H9 (cell line): ENCODE measurements around the gene PLEKHA7. TPM values are rescaled to one million over a fixed set of nuclear protein-coding genes. Genes with fewer than 3 reads are reported as not detected.

Experiments used
- DNase-seq: peaks from one replicate; pipeline ENCODE4 v3.0.0-alpha.2; 2017
- H2AFZ ChIP-seq: one replicate; pipeline ENCODE4 v1.6.1; 2013; ENCODE audit warnings: mild to moderate bottlenecking, low read length, control low read depth, moderate library complexity
- H2AK5ac ChIP-seq: 2 replicates; pipeline ENCODE4 v1.6.1; 2013; ENCODE audit warnings: low read length, control low read depth, mixed read lengths; ENCODE audit not compliant: insufficient read length
- H2BK120ac ChIP-seq: one replicate; pipeline ENCODE4 v1.6.1; 2013; ENCODE audit warnings: low read depth, mild to moderate bottlenecking, low read length, control low read depth, inconsistent platforms; ENCODE audit not compliant: poor library complexity, severe bottlenecking
- H2BK12ac ChIP-seq: 2 replicates; pipeline ENCODE4 v1.6.1; 2013; ENCODE audit warnings: low read length, control low read depth, mixed read lengths, low read depth; ENCODE audit not compliant: insufficient read length
- H2BK15ac ChIP-seq: 2 replicates; pipeline ENCODE4 v1.6.1; 2013; ENCODE audit warnings: low read depth, low read length, control low read depth
- H2BK20ac ChIP-seq: one replicate; pipeline ENCODE4 v1.6.1; 2013; ENCODE audit warnings: low read depth, mild to moderate bottlenecking, low read length, control low read depth, inconsistent platforms; ENCODE audit not compliant: poor library complexity, severe bottlenecking
- H2BK5ac ChIP-seq: 2 replicates; pipeline ENCODE4 v1.6.1; 2013; ENCODE audit warnings: low read length, control low read depth, mixed read lengths; ENCODE audit not compliant: insufficient read length
- H3K14ac ChIP-seq: 2 replicates; pipeline ENCODE4 v1.6.1; 2013; ENCODE audit warnings: low read length, control low read depth; ENCODE audit not compliant: insufficient read depth
- H3K18ac ChIP-seq: 2 replicates; pipeline ENCODE4 v1.6.1; 2013; ENCODE audit warnings: low read depth, mild to moderate bottlenecking, mixed read lengths, low read length, control low read depth; ENCODE audit not compliant: insufficient read length
- H3K23ac ChIP-seq: 2 replicates; pipeline ENCODE4 v1.6.1; 2013; ENCODE audit warnings: low read length, control low read depth, mixed read lengths, low read depth; ENCODE audit not compliant: insufficient read length
- H3K23me2 ChIP-seq: 2 replicates; pipeline ENCODE4 v1.6.1; 2013; ENCODE audit warnings: low read depth, mild to moderate bottlenecking, mixed read lengths, low read length, control low read depth; ENCODE audit not compliant: insufficient read length, poor library complexity, severe bottlenecking
- H3K27ac ChIP-seq: 2 replicates; pipeline ENCODE4 v1.5.1; 2013; ENCODE audit warnings: low read length, control low read depth, mixed read lengths, low read depth; ENCODE audit not compliant: insufficient read length
- H3K27me3 ChIP-seq: 2 replicates; pipeline ENCODE4 v1.6.1; 2013; ENCODE audit warnings: low read length, control low read depth, inconsistent platforms; ENCODE audit not compliant: insufficient read depth
- H3K4ac ChIP-seq: 2 replicates; pipeline ENCODE4 v1.6.1; 2013; ENCODE audit warnings: low read depth, mild to moderate bottlenecking, control low read depth, inconsistent platforms, low read length, moderate library complexity
- H3K4me1 ChIP-seq: 2 replicates; pipeline ENCODE4 v1.6.1; 2013; ENCODE audit warnings: low read length, control low read depth, inconsistent platforms; ENCODE audit not compliant: insufficient read depth
- H3K4me2 ChIP-seq: 2 replicates; pipeline ENCODE4 v1.6.1; 2013; ENCODE audit warnings: low read length, control low read depth, mixed read lengths; ENCODE audit not compliant: insufficient read length, insufficient read depth
- H3K56ac ChIP-seq: 2 replicates; pipeline ENCODE4 v1.6.1; 2013; ENCODE audit warnings: low read depth, mild to moderate bottlenecking, mixed read lengths, low read length, control low read depth; ENCODE audit not compliant: insufficient read length
- H3K79me1 ChIP-seq: 2 replicates; pipeline ENCODE4 v1.6.1; 2013; ENCODE audit warnings: low read depth, mild to moderate bottlenecking, moderate library complexity, low read length, control low read depth, inconsistent platforms; ENCODE audit not compliant: insufficient read depth, poor library complexity, severe bottlenecking
- H3K79me2 ChIP-seq: 2 replicates; pipeline ENCODE4 v1.6.1; 2013; ENCODE audit warnings: low read length, control low read depth, inconsistent platforms; ENCODE audit not compliant: insufficient read depth
- H3K9ac ChIP-seq: 2 replicates; pipeline ENCODE4 v1.6.1; 2013; ENCODE audit warnings: low read length, control low read depth, mixed read lengths; ENCODE audit not compliant: insufficient read length; ENCODE audit errors: extremely low read depth
- H3K9me3 ChIP-seq: one replicate; pipeline ENCODE4 v1.6.1; 2013; ENCODE audit warnings: low read depth, low read length, inconsistent platforms; ENCODE audit not compliant: control insufficient read depth
- H3T11ph ChIP-seq: one replicate; pipeline ENCODE4 v1.6.1; 2013; ENCODE audit warnings: mild to moderate bottlenecking, low read length, control low read depth, inconsistent platforms
- H4K20me1 ChIP-seq: one replicate; pipeline ENCODE4 v1.6.1; 2013; ENCODE audit not compliant: control insufficient read depth, insufficient read length, insufficient read depth
- H4K5ac ChIP-seq: 2 replicates; pipeline ENCODE4 v1.6.1; 2013; ENCODE audit warnings: low read depth, mild to moderate bottlenecking, mixed read lengths, low read length, control low read depth; ENCODE audit not compliant: insufficient read length
- H4K8ac ChIP-seq: replicated peaks from 2 replicates; pipeline ENCODE4 v1.6.1; 2013; ENCODE audit warnings: low read length, control low read depth, mixed read lengths, low read depth; ENCODE audit not compliant: insufficient read length
- H4K91ac ChIP-seq: 2 replicates; pipeline ENCODE4 v1.6.1; 2013; ENCODE audit warnings: low read depth, mild to moderate bottlenecking, moderate library complexity, mixed read lengths, low read length, control low read depth; ENCODE audit not compliant: insufficient read length
- H3K27ac Mint-ChIP-seq, 3 experiments: 2 replicates in 2 of 3; 3 replicates in 1 of 3; pipeline ENCODE4 v1.8.0; 2020 to 2021; ENCODE audit warnings: mixed read lengths in 3 of 3, mild to moderate bottlenecking in 1 of 3, moderate library complexity in 1 of 3
- H3K27me3 Mint-ChIP-seq: 2 replicates; pipeline ENCODE4 v1.8.0; 2021; ENCODE audit warnings: low read depth, mild to moderate bottlenecking, moderate library complexity, mixed read lengths
- H3K36me3 Mint-ChIP-seq, 3 experiments: 2 replicates in 2 of 3; 3 replicates in 1 of 3; pipeline ENCODE4 v1.8.0; 2020 to 2021; ENCODE audit warnings: low read depth in 3 of 3, mixed read lengths in 3 of 3; ENCODE audit not compliant: insufficient read depth in 1 of 3
- H3K4me1 Mint-ChIP-seq, 2 experiments: 2 replicates each; pipeline ENCODE4 v1.8.0; 2020; ENCODE audit warnings: mixed read lengths in 2 of 2
- H3K4me3 Mint-ChIP-seq, 2 experiments: 2 replicates in 1 of 2; 3 replicates in 1 of 2; pipeline ENCODE4 v1.8.0; 2020 to 2021; ENCODE audit warnings: mild to moderate bottlenecking in 2 of 2, mixed read lengths in 2 of 2, moderate library complexity in 1 of 2
- H3K9me3 Mint-ChIP-seq, 2 experiments: 2 replicates in 1 of 2; 3 replicates in 1 of 2; pipeline ENCODE4 v1.8.0; 2020; ENCODE audit warnings: mild to moderate bottlenecking in 2 of 2, mixed read lengths in 2 of 2, moderate library complexity in 1 of 2
- CTCF ChIP-seq: fragments of 200-600 bp; sonication (generic); conservative IDR thresholded peaks from 3 replicates; pipeline ENCODE4 v1.8.0; 2021; ENCODE audit warnings: antibody characterized with exemption, mild to moderate bottlenecking
- WGBS: extraction: QIAGEN DNeasy Blood & Tissue Kit; methylation state at CpG from one replicate; pipeline ENCODE4 v1.1.7; 2013; ENCODE audit warnings: missing lambda C conversion rate, low lambda C conversion rate, mixed read lengths; ENCODE audit not compliant: insufficient read length; ENCODE audit errors: extremely low coverage; 5-methylcytosine and 5-hydroxymethylcytosine counted together
- total RNA-seq: library from RNA; stranded (reverse); gene quantifications from 2 replicates; pipeline ENCODE4 v1.2.1, GENCODE V29; 2021

The PLEKHA7 gene
- total RNA-seq, 1 experiment from 2014 or later: 21.0 TPM

GRCh38 chr11:16750417-16750816, 263.8 kb downstream of the PLEKHA7 start:
- Histone ChIP-seq H2BK15ac (no peak overlapping the region), H3K27me3 (no peaks in the 10 kb centered on the region), H3K4me1 (no peaks in the 10 kb centered on the region), H2AK5ac (no peak overlapping the region), H3K56ac (no peak overlapping the region), H3K18ac (no peak overlapping the region), H4K20me1 (no peaks in the 10 kb centered on the region), H2AFZ (no peak overlapping the region), H4K91ac (no peak overlapping the region), H3K23ac (no peak overlapping the region), H3K4me2 (no peak overlapping the region), H2BK20ac (no peak overlapping the region), H3K9ac (no peak overlapping the region), H2BK120ac (no peak overlapping the region), H3K14ac (no peak overlapping the region), H3K79me2 (no peaks in the 10 kb centered on the region), H3K4ac (no peak overlapping the region), H4K8ac (no peak overlapping the region), H4K5ac (no peak overlapping the region), H2BK5ac (no peak overlapping the region), H2BK12ac (no peak overlapping the region), H3K27ac (no peak overlapping the region), H3K23me2 (no peaks in the 10 kb centered on the region), H3K9me3 (no peaks in the 10 kb centered on the region), H3K79me1 (no peaks in the 10 kb centered on the region), H3T11ph (no peak overlapping the region)
- Mint-ChIP-seq H3K4me3 (no peak overlapping the region), H3K4me1 (peaks cover 0 to 1% of the 10 kb centered on the region in 2 experiments; a peak in 1 of 4 replicates), H3K36me3 (peaks cover 66 to 89% (median 88%) of the 10 kb centered on the region in 3 experiments), H3K27me3 (no peaks in the 10 kb centered on the region), H3K27ac (no peak overlapping the region), H3K9me3 (0 out of 5 replicates have a peak, but pooled peaks cover 0 to 2% of the 10 kb centered on the region in 2 experiments)
- TF ChIP-seq CTCF: no peak
- no peak for DNase-seq
- WGBS: no CpG with 5 or more reads among the region's 1 CpG
